PC-3 (cell line): Measurements from ENCODE around the gene TSC22D3. TPM values are rescaled to one million over a fixed set of nuclear protein-coding genes. Genes with fewer than 3 reads are reported as not detected.

Experiments
- ATAC-seq: fragments of 200-7000 bp; cut with Tn5 transposase; 2 replicates; pipeline ENCODE4 v1.9.1; 2020; ENCODE audit warnings: mild to moderate bottlenecking, moderate library complexity
- BruUV-seq: library from RNA; stranded (reverse); fragments of 400-500 nt; replicated peaks from 2 replicates; lab custom pipeline; 2021; lab: Mats Ljungman, UMichigan
- CTCF ChIA-PET: fragments of 300-600 bp; sonication (Branson Sonifier 250); formaldehyde crosslinking; loops from one replicate; lab custom pipeline; 2022; ENCODE audit warnings: antibody characterized with exemption; lab: Charles Lee
- POLR2A ChIA-PET: fragments of 300-600 bp; sonication (Branson Sonifier 250); formaldehyde crosslinking; loops from one replicate; lab custom pipeline; 2022; ENCODE audit warnings: antibody characterized with exemption; ENCODE audit not compliant: unreplicated experiment; lab: Charles Lee
- DNase-seq: peaks from one replicate; pipeline ENCODE4 v3.0.0-alpha.2; 2015
- H2AFZ ChIP-seq: fragments of 300-600 bp; sonication (generic); 2 replicates; pipeline ENCODE4 v1.6.0; 2016; ENCODE audit warnings: antibody characterized with exemption, low read length
- H3F3A ChIP-seq: fragments of 300-600 bp; sonication (generic); one replicate; pipeline ENCODE4 v1.6.0; 2017; ENCODE audit warnings: antibody characterized with exemption, low read length, control low read depth, mild to moderate bottlenecking; ENCODE audit not compliant: unreplicated experiment
- H3K27ac ChIP-seq: fragments of 300-600 bp; sonication (generic); 2 replicates; pipeline ENCODE4 v1.5.1; 2016; ENCODE audit warnings: mild to moderate bottlenecking, low read length
- H3K27me3 ChIP-seq: fragments of 300-600 bp; sonication (generic); 2 replicates; pipeline ENCODE4 v1.6.1; 2016; ENCODE audit warnings: low read length, mixed read lengths
- H3K36me3 ChIP-seq: fragments of 300-600 bp; sonication (generic); 2 replicates; pipeline ENCODE4 v1.6.1; 2016; ENCODE audit warnings: low read depth, mixed run types, low read length, mixed read lengths
- H3K4me1 ChIP-seq: fragments of 300-600 bp; sonication (generic); 2 replicates; pipeline ENCODE4 v1.5.1; 2016; ENCODE audit warnings: low read length; ENCODE audit not compliant: insufficient read depth
- H3K4me2 ChIP-seq: fragments of 300-600 bp; sonication (generic); 2 replicates; pipeline ENCODE4 v1.6.0; 2016; ENCODE audit warnings: low read length
- H3K4me3 ChIP-seq: fragments of 300-600 bp; sonication (generic); 2 replicates; pipeline ENCODE4 v1.5.1; 2016; ENCODE audit warnings: mild to moderate bottlenecking, low read length, mixed read lengths
- H3K79me2 ChIP-seq: fragments of 300-600 bp; sonication (generic); 2 replicates; pipeline ENCODE4 v1.6.1; 2017; ENCODE audit warnings: low read length, mixed read lengths
- H3K9ac ChIP-seq: fragments of 300-600 bp; sonication (generic); 2 replicates; pipeline ENCODE4 v1.6.0; 2016; ENCODE audit warnings: mild to moderate bottlenecking, low read length
- H3K9me2 ChIP-seq: fragments of 300-600 bp; sonication (generic); replicated peaks from 2 replicates; pipeline ENCODE4 v1.6.1; 2016; ENCODE audit warnings: mixed run types, low read length, mixed read lengths
- H3K9me3 ChIP-seq: fragments of 300-600 bp; sonication (generic); 2 replicates; pipeline ENCODE4 v1.6.1; 2016; ENCODE audit warnings: low read length, mixed read lengths
- H4K20me1 ChIP-seq: fragments of 300-600 bp; sonication (generic); 2 replicates; pipeline ENCODE4 v1.6.1; 2016; ENCODE audit warnings: low read length, mixed read lengths
- CTCF ChIP-seq: fragments of 300-600 bp; sonication (generic); conservative IDR thresholded peaks from 2 replicates; pipeline ENCODE4 v1.5.1; 2017; ENCODE audit warnings: antibody characterized with exemption, low read depth, mild to moderate bottlenecking, low read length
- EZH2 ChIP-seq: fragments of 300-600 bp; sonication (generic); IDR thresholded peaks from one replicate; pipeline ENCODE4 v1.6.1; 2017; ENCODE audit warnings: antibody characterized with exemption, mild to moderate bottlenecking, low read length; ENCODE audit not compliant: unreplicated experiment
- EZH2phosphoT487 ChIP-seq: fragments of 300-600 bp; sonication (generic); IDR thresholded peaks from 2 replicates; pipeline ENCODE4 v1.6.1; 2018; ENCODE audit warnings: mild to moderate bottlenecking, antibody characterized with exemption, low read length, borderline replicate concordance
- intact Hi-C: fragments of 100-400 bp; cut with micrococcal nuclease; formaldehyde crosslinking; loops from 2 replicates; pipeline ENCODE4 v1.9.0; 2023
- total RNA-seq: library from RNA; depleted of rRNA; stranded (reverse); fragments of >200 nt; gene quantifications from 2 replicates; pipeline ENCODE4 v1.2.3, GENCODE V29; 2014

The TSC22D3 gene
- total RNA-seq, 1 experiment from 2014 or later, result 17.8 TPM

GRCh38 chrX:107777536-107777832 is 1.9 kb upstream of the TSC22D3 start, which contains the start of gene NCBP2L:
NCBP2L (plus strand) TSS chrX:107777733; CDS start chrX:107794221, 16,488 bp downstream.
- Histone ChIP-seq H2AFZ (peak within 1 kb of the TSS; percentile 84), H4K20me1 (no peaks in the 10 kb centered on the region), H3K27me3 (no peaks in the 10 kb centered on the region), H3K27ac (no peak within 1 kb of the TSS), H3K4me1 (peaks cover 10% of the 10 kb centered on the region), H3K36me3 (no peaks in the 10 kb centered on the region), H3K4me2 (peak within 1 kb of the TSS; percentile 95), H3K4me3 (peak within 1 kb of the TSS; percentile 77), H3K79me2 (no peaks in the 10 kb centered on the region), H3K9me3 (no peaks in the 10 kb centered on the region), H3F3A (no peaks in the 10 kb centered on the region), H3K9me2 (no peaks in the 10 kb centered on the region), H3K9ac (no peak within 1 kb of the TSS)
- ChIA-PET CTCF (interaction anchor here (0.6 to 3.0 kb wide), 9 partner anchors 45 to 454 kb away, joined by 3 to 27 read pairs (median 3); no protein-coding TSS in a partner anchor), POLR2A (no interaction called here)
- BruUV-seq, result no TSS peak
- DNase-seq (no peak), ATAC-seq (no peak)
- no peak for TF ChIP-seq EZH2phosphoT487
- no peak for TF ChIP-seq CTCF
- no peak for TF ChIP-seq EZH2
- intact Hi-C loops, result loop anchor here (1.0 to 5.0 kb wide), 6 partner anchors 104 to 750 kb away; no protein-coding TSS in a partner anchor

GRCh38 chrX:107776649-107777535 is 1.3 kb upstream of the TSC22D3 start:
- Histone ChIP-seq H3K4me3 (peak overlapping the region; percentile 77), H3K27ac (no peak overlapping the region), H3K36me3 (no peaks in the 10 kb centered on the region), H2AFZ (peak overlapping the region; percentile 84), H3K4me2 (peak overlapping the region; percentile 95), H3K27me3 (no peaks in the 10 kb centered on the region), H3K9ac (0 out of 2 replicates have a peak overlapping the region, but pooled peaks have one; percentile 20), H3K4me1 (peaks cover 10% of the 10 kb centered on the region), H3K9me2 (no peaks in the 10 kb centered on the region), H3K79me2 (no peaks in the 10 kb centered on the region), H3K9me3 (no peaks in the 10 kb centered on the region), H4K20me1 (no peaks in the 10 kb centered on the region), H3F3A (no peaks in the 10 kb centered on the region)
- intact Hi-C loops, result loop anchor here (1.0 to 5.0 kb wide), 6 partner anchors 104 to 750 kb away; no protein-coding TSS in a partner anchor
- TF ChIP-seq EZH2 (no peak), CTCF (peak; percentile 77)
- ATAC-seq, result peak; percentile 74
- ChIA-PET POLR2A (no interaction called here), CTCF (interaction anchor here (0.5 to 3.0 kb wide), 11 partner anchors 27 to 454 kb away, joined by 3 to 27 read pairs (median 3); no protein-coding TSS in a partner anchor)
- DNase-seq, result peak; percentile 94
- BruUV-seq, result no TSS peak
